Mesendoderm (in vitro differentiated cells): ENCODE data around the gene SPIB. TPM values are rescaled to one million over a fixed set of nuclear protein-coding genes. Genes with fewer than 3 reads are reported as not detected.

Source experiments
- DNase-seq: peaks from one replicate; pipeline ENCODE4 v3.0.0; 2013
- H2AK5ac ChIP-seq: 2 replicates; pipeline ENCODE4 v1.6.1; 2013; ENCODE audit warnings: low read length, inconsistent platforms
- H2BK120ac ChIP-seq: 2 replicates; pipeline ENCODE4 v1.6.1; 2013; ENCODE audit warnings: low read depth, mild to moderate bottlenecking, low read length, moderate library complexity, mixed read lengths
- H2BK15ac ChIP-seq: replicated peaks from 2 replicates; pipeline ENCODE4 v1.6.1; 2013; ENCODE audit warnings: low read depth, mild to moderate bottlenecking, moderate library complexity
- H2BK5ac ChIP-seq: 2 replicates; pipeline ENCODE4 v1.6.1; 2013; ENCODE audit warnings: low read length, inconsistent platforms
- H3K18ac ChIP-seq: 2 replicates; pipeline ENCODE4 v1.6.1; 2013; ENCODE audit warnings: mild to moderate bottlenecking, low read length, mixed read lengths
- H3K23ac ChIP-seq: one replicate; pipeline ENCODE4 v1.6.1; 2013; ENCODE audit warnings: low read length
- H3K27ac ChIP-seq: 2 replicates; pipeline ENCODE4 v1.5.1; 2013; ENCODE audit warnings: low read depth, mild to moderate bottlenecking, inconsistent platforms, low read length, moderate library complexity
- H3K27me3 ChIP-seq: 2 replicates; pipeline ENCODE4 v1.6.1; 2013; ENCODE audit warnings: low read length, control low read depth, mild to moderate bottlenecking, inconsistent platforms; ENCODE audit not compliant: insufficient read depth, poor library complexity
- H3K36me3 ChIP-seq: 2 replicates; pipeline ENCODE4 v1.6.1; 2013; ENCODE audit warnings: low read length, inconsistent platforms; ENCODE audit not compliant: control insufficient read depth, insufficient read depth
- H3K4ac ChIP-seq: one replicate; pipeline ENCODE4 v1.6.1; 2013; ENCODE audit warnings: low read depth, mild to moderate bottlenecking, low read length, moderate library complexity
- H3K4me1 ChIP-seq: 2 replicates; pipeline ENCODE4 v1.6.1; 2013; ENCODE audit warnings: low read depth, low read length, inconsistent platforms; ENCODE audit not compliant: control insufficient read depth
- H3K4me2 ChIP-seq: 2 replicates; pipeline ENCODE4 v1.6.1; 2013; ENCODE audit warnings: low read length
- H3K4me3 ChIP-seq: 2 replicates; pipeline ENCODE4 v1.5.1; 2013; ENCODE audit warnings: mild to moderate bottlenecking, low read length
- H3K56ac ChIP-seq: one replicate; pipeline ENCODE4 v1.6.1; 2013; ENCODE audit warnings: low read length
- H3K79me1 ChIP-seq: 2 replicates; pipeline ENCODE4 v1.6.1; 2013; ENCODE audit warnings: low read length, inconsistent platforms
- H3K79me2 ChIP-seq: 2 replicates; pipeline ENCODE4 v1.6.1; 2013; ENCODE audit warnings: mild to moderate bottlenecking, low read length; ENCODE audit not compliant: control insufficient read depth, insufficient read depth
- H3K9ac ChIP-seq: 2 replicates; pipeline ENCODE4 v1.6.1; 2013; ENCODE audit warnings: low read length, inconsistent platforms
- H4K5ac ChIP-seq: one replicate; pipeline ENCODE4 v1.6.1; 2013; ENCODE audit warnings: low read length
- H4K8ac ChIP-seq: one replicate; pipeline ENCODE4 v1.6.1; 2013; ENCODE audit warnings: low read depth, mild to moderate bottlenecking, control low read depth, low read length, moderate library complexity
- WGBS: extraction: QIAGEN DNeasy Blood & Tissue Kit; methylation state at CpG from one replicate; pipeline ENCODE4 v1.1.7; 2013; ENCODE audit warnings: low lambda C conversion rate, missing lambda C conversion rate; ENCODE audit not compliant: insufficient coverage; ENCODE audit errors: extremely low coverage; 5-methylcytosine and 5-hydroxymethylcytosine counted together
- polyA plus RNA-seq, 2 experiments: library from polyadenylated mRNA; stranded (reverse); fragments of 200-250 nt; gene quantifications; one replicate each; pipeline ENCODE4 v1.2.3, GENCODE V29; 2013

SPIB gene
- polyA plus RNA-seq (2013, experiment 1 of 2) = 8.3 TPM
- 8.4 TPM for polyA plus RNA-seq (2013, experiment 2 of 2)

GRCh38 chr19:50418176-50419021 is at the start of gene SPIB:
Gene SPIB (plus strand): TSS chr19:50418938. CDS start chr19:50418963, 25 bp downstream.
- Histone ChIP-seq H3K79me1 (no peaks in the 10 kb centered on the region), H2AK5ac (no peak within 1 kb of the TSS), H3K27me3 (no peaks in the 10 kb centered on the region), H4K5ac (no peak within 1 kb of the TSS), H3K4me2 (peak within 1 kb of the TSS; percentile 89), H2BK15ac (no peak within 1 kb of the TSS), H3K4me3 (peak within 1 kb of the TSS; percentile 6), H3K9ac (peak within 1 kb of the TSS; percentile 3), H4K8ac (no peak within 1 kb of the TSS), H3K56ac (peak within 1 kb of the TSS; percentile 17), H3K36me3 (no peaks in the 10 kb centered on the region), H2BK5ac (no peak within 1 kb of the TSS), H3K18ac (no peak within 1 kb of the TSS), H3K27ac (no peak within 1 kb of the TSS), H3K23ac (no peak within 1 kb of the TSS), H3K4me1 (no peaks in the 10 kb centered on the region), H3K4ac (no peak within 1 kb of the TSS), H3K79me2 (no peaks in the 10 kb centered on the region), H2BK120ac (no peak within 1 kb of the TSS)
- no peak for DNase-seq
- WGBS = no CpG with 5 or more reads among the region's 34 CpGs

GRCh38 chr19:50371914-50372475 is 46.7 kb upstream of the SPIB start:
- Histone ChIP-seq H3K4me1 (no peaks in the 10 kb centered on the region), H3K79me2 (no peaks in the 10 kb centered on the region), H4K5ac (no peak overlapping the region), H3K4me3 (no peak overlapping the region), H3K36me3 (no peaks in the 10 kb centered on the region), H3K27ac (no peak overlapping the region), H2BK5ac (no peak overlapping the region), H3K56ac (no peak overlapping the region), H3K4ac (no peak overlapping the region), H4K8ac (no peak overlapping the region), H3K23ac (no peak overlapping the region), H2AK5ac (no peak overlapping the region), H2BK120ac (no peak overlapping the region), H3K4me2 (no peak overlapping the region), H3K27me3 (no peaks in the 10 kb centered on the region), H3K9ac (no peak overlapping the region), H3K79me1 (no peaks in the 10 kb centered on the region), H3K18ac (no peak overlapping the region), H2BK15ac (no peak overlapping the region)
- WGBS = no CpG with 5 or more reads among the region's 10 CpGs
- no peak for DNase-seq

GRCh38 chr19:50376166-50377050 is 42.3 kb upstream of the SPIB start, which contains the start of gene NR1H2:
Gene NR1H2 (plus strand): TSS chr19:50376457. CDS start chr19:50377606, 1,149 bp downstream.
- Histone ChIP-seq H2BK120ac (no peak within 1 kb of the TSS), H2BK5ac (no peak within 1 kb of the TSS), H2AK5ac (no peak within 1 kb of the TSS), H3K4me1 (no peaks in the 10 kb centered on the region), H3K79me1 (peaks cover 1% of the 10 kb centered on the region), H3K27ac (peak within 1 kb of the TSS; percentile 91), H3K9ac (peak within 1 kb of the TSS; percentile 75), H3K18ac (peak within 1 kb of the TSS; percentile 75), H2BK15ac (no peak within 1 kb of the TSS), H3K27me3 (no peaks in the 10 kb centered on the region), H3K4ac (no peak within 1 kb of the TSS), H4K5ac (no peak within 1 kb of the TSS), H4K8ac (peak within 1 kb of the TSS; percentile 91), H3K56ac (peak within 1 kb of the TSS; percentile 88), H3K4me2 (peak within 1 kb of the TSS; percentile 56), H3K79me2 (no peaks in the 10 kb centered on the region), H3K4me3 (peak within 1 kb of the TSS; percentile 80), H3K36me3 (no peaks in the 10 kb centered on the region), H3K23ac (no peak within 1 kb of the TSS)
- DNase-seq = peak; percentile 99
- no CpG with 5 or more reads among the region's 67 CpGs for WGBS

- no peak overlapping the region for H4K8ac ChIP-seq
- WGBS = no CpG with 5 or more reads among the region's 7 CpGs
- H3K4me3 ChIP-seq = no peak overlapping the region
- H2BK120ac ChIP-seq = no peak overlapping the region
- H3K27ac ChIP-seq = no peak overlapping the region
- peaks cover 1% of the 10 kb centered on the region for H3K79me1 ChIP-seq
- no peaks in the 10 kb centered on the region for H3K36me3 ChIP-seq
- no peak overlapping the region for H3K4me2 ChIP-seq
- no peaks in the 10 kb centered on the region for H3K79me2 ChIP-seq
- no peak overlapping the region for H4K5ac ChIP-seq
- H3K4ac ChIP-seq = no peak overlapping the region
- no peak overlapping the region for H3K18ac ChIP-seq
- no peak overlapping the region for H2AK5ac ChIP-seq
- no peak overlapping the region for H2BK15ac ChIP-seq
- H3K27me3 ChIP-seq = no peaks in the 10 kb centered on the region
- H3K56ac ChIP-seq = no peak overlapping the region
- no peaks in the 10 kb centered on the region for H3K4me1 ChIP-seq
- H3K23ac ChIP-seq = no peak overlapping the region
- no peak overlapping the region for H3K9ac ChIP-seq
- peak; percentile 74 for DNase-seq
- H2BK5ac ChIP-seq = no peak overlapping the region
Observed at GRCh38 chr19:50377051-50377461, 41.7 kb upstream of the SPIB start.

- peaks cover 1% of the 10 kb centered on the region for H3K79me1 ChIP-seq
- no peaks in the 10 kb centered on the region for H3K4me1 ChIP-seq
- H3K4me3 ChIP-seq = no peak overlapping the region
- H3K4ac ChIP-seq = no peak overlapping the region
- H2BK5ac ChIP-seq = no peak overlapping the region
- H3K9ac ChIP-seq = no peak overlapping the region
- no peak overlapping the region for H3K23ac ChIP-seq
- H4K5ac ChIP-seq = no peak overlapping the region
- no peak overlapping the region for H3K27ac ChIP-seq
- H3K79me2 ChIP-seq = no peaks in the 10 kb centered on the region
- no peak overlapping the region for H2AK5ac ChIP-seq
- no peak for DNase-seq
- H3K27me3 ChIP-seq = no peaks in the 10 kb centered on the region
- H3K4me2 ChIP-seq = no peak overlapping the region
- H2BK120ac ChIP-seq = no peak overlapping the region
- H3K56ac ChIP-seq = no peak overlapping the region
- WGBS = no CpG with 5 or more reads among the region's 9 CpGs
- no peaks in the 10 kb centered on the region for H3K36me3 ChIP-seq
- no peak overlapping the region for H2BK15ac ChIP-seq
- H4K8ac ChIP-seq = no peak overlapping the region
- H3K18ac ChIP-seq = no peak overlapping the region
Observed at GRCh38 chr19:50377517-50377916, 41.2 kb upstream of the SPIB start.
